Effector CD4-positive, alpha-beta T cell (primary cell): ENCODE measurements around the gene FCRL4.
"Not testable (repeated sequence)": the region's sequence is repeated elsewhere in the genome, so short reads cannot be mapped to it uniquely, and the experiment has no call there.

Source experiments
- DNase-seq: peaks from one replicate; pipeline ENCODE4 v3.0.0-alpha.2; 2020

FCRL4 gene

GRCh38 chr1:157551694-157552693 lies 45.9 kb downstream of the FCRL4 start, which contains the start of gene FCRL5:
Gene FCRL5 (minus strand): TSS chr1:157552515. CDS start chr1:157552362, 153 bp downstream.
- DNase-seq = no peak

- not testable (repeated sequence) for DNase-seq
Measured at GRCh38 chr1:157548081-157548480, 49.8 kb downstream of the FCRL4 start.

- DNase-seq = no peak
Measured at GRCh38 chr1:157542676-157543075, 55.2 kb downstream of the FCRL4 start.

- no peak for DNase-seq
Measured at GRCh38 chr1:157540852-157541251, 57.0 kb downstream of the FCRL4 start.

GRCh38 chr1:157540160-157540748 lies 57.6 kb downstream of the FCRL4 start:
- DNase-seq = no peak

- DNase-seq = no peak
Measured at GRCh38 chr1:157539568-157539967, 58.3 kb downstream of the FCRL4 start.

GRCh38 chr1:157532569-157532968 lies 65.3 kb downstream of the FCRL4 start:
- DNase-seq = no peak

- no peak for DNase-seq
Measured at GRCh38 chr1:157523774-157524493, 74.0 kb downstream of the FCRL4 start.
